Peyer's patch (tissue), 4 donors: ENCODE data around the gene HOXB5.

ENCODE experiments used
- POLR2A ChIP-seq, 2 donors: fragments of 450-650 bp; IDR thresholded peaks; one replicate each; pipeline ENCODE4 v1.5.1; 2017; ENCODE audit warnings: antibody characterized with exemption in 2 of 2, mild to moderate bottlenecking in 2 of 2, moderate library complexity in 2 of 2
- TF ChIP-seq, protein P1 (sequence below), 6 experiments: fragments of 450-650 bp in 4 of 6; fragments of 200-600 bp in 2 of 6; sonication (generic) in 1 of 6; IDR thresholded peaks; one replicate each; pipeline ENCODE4 v1.5.1; 2017 to 2019; ENCODE audit warnings: antibody characterized with exemption in 6 of 6, mild to moderate bottlenecking in 3 of 6, moderate library complexity in 1 of 6

DNA sequence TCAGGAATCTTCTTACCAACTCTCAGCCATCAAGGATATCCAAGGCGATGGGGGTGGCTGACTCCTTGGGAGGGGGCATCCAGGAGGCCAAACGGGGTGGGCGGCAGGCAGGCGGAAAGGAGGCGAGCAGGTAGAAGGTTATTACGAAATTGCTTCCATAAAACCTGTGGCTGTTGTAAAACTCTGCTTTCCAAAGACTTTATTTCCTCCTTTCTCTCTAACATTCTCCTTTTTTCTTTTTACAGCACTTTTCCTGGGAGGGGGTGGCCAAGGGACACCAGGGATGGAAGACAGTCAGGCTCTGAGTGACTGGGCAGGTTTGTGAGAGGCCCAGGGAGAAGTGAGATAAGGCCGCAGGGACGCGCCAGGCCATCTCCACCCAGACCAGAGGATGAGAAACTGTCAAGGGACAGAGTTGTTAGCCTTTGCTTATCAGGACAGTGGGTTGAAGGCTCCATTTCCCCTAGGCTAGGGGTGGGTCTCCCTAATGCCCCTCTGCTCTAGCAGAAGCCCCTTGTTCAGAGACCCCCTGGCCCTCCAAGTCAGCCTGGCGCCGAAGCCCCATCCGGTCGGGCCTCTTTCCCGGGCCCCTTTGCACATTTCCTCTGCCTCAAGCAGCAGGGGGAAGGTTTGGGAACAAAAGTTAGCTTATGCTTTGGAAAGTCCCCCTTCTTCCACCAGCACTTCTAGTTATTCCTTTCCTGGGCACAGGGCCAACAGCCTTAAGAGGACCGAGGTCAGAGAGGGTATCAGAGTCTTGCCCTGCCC, 37.5 kb upstream of the HOXB5 start:
- TF ChIP-seq, protein P1, sequence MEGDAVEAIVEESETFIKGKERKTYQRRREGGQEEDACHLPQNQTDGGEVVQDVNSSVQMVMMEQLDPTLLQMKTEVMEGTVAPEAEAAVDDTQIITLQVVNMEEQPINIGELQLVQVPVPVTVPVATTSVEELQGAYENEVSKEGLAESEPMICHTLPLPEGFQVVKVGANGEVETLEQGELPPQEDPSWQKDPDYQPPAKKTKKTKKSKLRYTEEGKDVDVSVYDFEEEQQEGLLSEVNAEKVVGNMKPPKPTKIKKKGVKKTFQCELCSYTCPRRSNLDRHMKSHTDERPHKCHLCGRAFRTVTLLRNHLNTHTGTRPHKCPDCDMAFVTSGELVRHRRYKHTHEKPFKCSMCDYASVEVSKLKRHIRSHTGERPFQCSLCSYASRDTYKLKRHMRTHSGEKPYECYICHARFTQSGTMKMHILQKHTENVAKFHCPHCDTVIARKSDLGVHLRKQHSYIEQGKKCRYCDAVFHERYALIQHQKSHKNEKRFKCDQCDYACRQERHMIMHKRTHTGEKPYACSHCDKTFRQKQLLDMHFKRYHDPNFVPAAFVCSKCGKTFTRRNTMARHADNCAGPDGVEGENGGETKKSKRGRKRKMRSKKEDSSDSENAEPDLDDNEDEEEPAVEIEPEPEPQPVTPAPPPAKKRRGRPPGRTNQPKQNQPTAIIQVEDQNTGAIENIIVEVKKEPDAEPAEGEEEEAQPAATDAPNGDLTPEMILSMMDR (IDR thresholded peaks at IDR 0.05), result no peak
- peak in 1 of 2 donors; percentile 50 for TF ChIP-seq POLR2A (IDR thresholded peaks at IDR 0.05)
